NCI-H2029 (cell line): ENCODE results near the gene CAPRIN2.

ENCODE experiments used
- DNase-seq: peaks from one replicate; lab custom pipeline; 2025; lab: John Stamatoyannopoulos, UW

The CAPRIN2 gene

GRCh38 chr12:30701056-30701455, 53.7 kb downstream of the CAPRIN2 start:
- no peak for DNase-seq

- DNase-seq: no peak
These were observed 54.4 kb downstream of the CAPRIN2 start for GRCh38 chr12:30700216-30700900.

GRCh38 chr12:30698346-30698745, 56.4 kb downstream of the CAPRIN2 start:
- no peak for DNase-seq

- no peak for DNase-seq
These were observed 57.8 kb downstream of the CAPRIN2 start for GRCh38 chr12:30696943-30697342.

GRCh38 chr12:30696486-30696885, 58.3 kb downstream of the CAPRIN2 start:
- DNase-seq: no peak

- DNase-seq: no peak
These were observed 58.7 kb downstream of the CAPRIN2 start for GRCh38 chr12:30696103-30696408.

- peak; percentile 96 for DNase-seq
These were observed 59.3 kb downstream of the CAPRIN2 start, which contains the start of gene IPO8 for GRCh38 chr12:30695199-30696102. TSS of gene IPO8 (minus strand) at chr12:30695869. CDS start at chr12:30695647, 222 bp downstream.

- peak; percentile 26 for DNase-seq
These were observed 60.1 kb downstream of the CAPRIN2 start for GRCh38 chr12:30694412-30695198.

- DNase-seq: no peak
These were observed 62.3 kb downstream of the CAPRIN2 start for GRCh38 chr12:30692470-30692869.

GRCh38 chr12:30691122-30691879, 63.5 kb downstream of the CAPRIN2 start:
- peak; percentile 38 for DNase-seq

- no peak for DNase-seq
These were observed 67.3 kb downstream of the CAPRIN2 start for GRCh38 chr12:30687265-30687986.

- DNase-seq: no peak
These were observed 75.5 kb downstream of the CAPRIN2 start for GRCh38 chr12:30679241-30679640.

- DNase-seq: no peak
These were observed 76.5 kb downstream of the CAPRIN2 start for GRCh38 chr12:30678221-30678620.

- no peak for DNase-seq
These were observed 93.5 kb downstream of the CAPRIN2 start for GRCh38 chr12:30661210-30661609.
